BJ (cell line): ENCODE data around the gene HOXD3. TPM values are rescaled to one million over a fixed set of nuclear protein-coding genes. Genes with fewer than 3 reads are reported as not detected.

Source experiments
- CTCF ChIA-PET: fragments of 350-600 bp; formaldehyde crosslinking; extraction: SDS; loops from one replicate; lab custom pipeline; 2021; ENCODE audit warnings: antibody characterized with exemption, inconsistent platforms; lab: Yijun Ruan, JAX
- POLR2A ChIA-PET: fragments of 300-600 bp; sonication (Branson Sonifier 250); formaldehyde crosslinking; extraction: SDS; loops from one replicate; lab custom pipeline; 2021; ENCODE audit warnings: antibody characterized with exemption; lab: Charles Lee
- DNase-seq: peaks from one replicate; pipeline ENCODE4 v3.0.0-alpha.2; 2011; ENCODE audit warnings: low read depth
- H3K27me3 ChIP-seq: 2 replicates; pipeline ENCODE4 v1.6.0; 2011; ENCODE audit warnings: low read length; ENCODE audit not compliant: control insufficient read depth, insufficient read depth
- H3K36me3 ChIP-seq: 2 replicates; pipeline ENCODE4 v1.5.1; 2011; ENCODE audit warnings: low read length; ENCODE audit not compliant: control insufficient read depth, insufficient read depth
- H3K4me3 ChIP-seq: 2 replicates; pipeline ENCODE4 v1.5.1; 2011; ENCODE audit warnings: low read depth, mild to moderate bottlenecking, control low read depth, low read length
- CTCF ChIP-seq: IDR thresholded peaks from 2 replicates; pipeline ENCODE4 v1.5.1; 2011; ENCODE audit warnings: low read depth, mild to moderate bottlenecking, control low read depth, inconsistent platforms, low read length, moderate library complexity; ENCODE audit not compliant: insufficient read depth
- polyA plus RNA-seq: library from polyadenylated mRNA; depleted of rRNA; stranded (reverse); fragments of >200 nt; gene quantifications from 2 replicates; pipeline ENCODE4 v1.2.3, GENCODE V29; 2011

Gene HOXD3
- polyA plus RNA-seq, 1 experiment = not detected

- POLR2A ChIA-PET = no interaction called here
- no peaks in the 10 kb centered on the region for H3K36me3 ChIP-seq
Observed at GRCh38 chr2:176158855-176159662, 2.0 kb downstream of the HOXD3 start.

GRCh38 chr2:176159663-176160250 lies 2.6 kb downstream of the HOXD3 start:
- DNase-seq = no peak
- POLR2A ChIA-PET = no interaction called here
- H3K36me3 ChIP-seq = no peaks in the 10 kb centered on the region
- TF ChIP-seq CTCF = no peak
- peaks cover 74% of the 10 kb centered on the region for H3K27me3 ChIP-seq
- CTCF ChIA-PET = interaction anchor here (0.6 to 1.2 kb wide), 4 partner anchors 15 to 999 kb away, joined by 3 to 4 read pairs (median 4); no protein-coding TSS in a partner anchor
- H3K4me3 ChIP-seq = no peak overlapping the region

More at GRCh38 chr2:176158855-176159662, 2.0 kb downstream of the HOXD3 start:
- peaks cover 67% of the 10 kb centered on the region for H3K27me3 ChIP-seq
- CTCF ChIA-PET = no interaction called here
- no peak for TF ChIP-seq CTCF
- no peak overlapping the region for H3K4me3 ChIP-seq
- no peak for DNase-seq

- no peaks in the 10 kb centered on the region for H3K36me3 ChIP-seq
- ChIA-PET CTCF (interaction anchor here (0.6 to 1.2 kb wide), 4 partner anchors 14 to 998 kb away, joined by 3 to 4 read pairs (median 4); no protein-coding TSS in a partner anchor), POLR2A (no interaction called here)
- peaks cover 76% of the 10 kb centered on the region for H3K27me3 ChIP-seq
- H3K4me3 ChIP-seq = no peak overlapping the region
- no peak for DNase-seq
- TF ChIP-seq CTCF = no peak
Observed at GRCh38 chr2:176160251-176160985, 3.3 kb downstream of the HOXD3 start.

GRCh38 chr2:176160986-176161824 lies 4.1 kb downstream of the HOXD3 start:
- CTCF ChIA-PET = interaction anchor here (1.2 to 2.8 kb wide), 6 partner anchors 14 to 476 kb away, joined by 3 to 12 read pairs (median 5); no protein-coding TSS in a partner anchor
- POLR2A ChIA-PET = no interaction called here

More at GRCh38 chr2:176160986-176161824, 4.1 kb downstream of the HOXD3 start:
- no peaks in the 10 kb centered on the region for H3K36me3 ChIP-seq
- peaks cover 78% of the 10 kb centered on the region for H3K27me3 ChIP-seq
- no peak overlapping the region for H3K4me3 ChIP-seq
- DNase-seq = no peak
- no peak for TF ChIP-seq CTCF
